GM18508 (cell line): ENCODE data around the gene VPS37B.
"Not testable (repeated sequence)": the region's sequence is repeated elsewhere in the genome, so short reads cannot be mapped to it uniquely, and the experiment has no call there.

ENCODE experiments used
- ATAC-seq: cut with Tn5 transposase; IDR thresholded peaks from one replicate; pipeline ENCODE4 v1.9.1; 2021; ENCODE audit warnings: moderate number of reproducible peaks; ENCODE audit not compliant: insufficient read depth, unreplicated experiment

VPS37B gene

GRCh38 chr12:122895704-122896636 is at the start of gene VPS37B:
VPS37B (minus strand) TSS chr12:122896124; CDS start chr12:122896062, 62 bp downstream.
- ATAC-seq = no peak

- no peak for ATAC-seq
Observed at GRCh38 chr12:122944605-122945592, 49.0 kb upstream of the VPS37B start.

GRCh38 chr12:122943196-122943595 is 47.3 kb upstream of the VPS37B start:
- ATAC-seq = no peak

GRCh38 chr12:122942637-122943036 is 46.7 kb upstream of the VPS37B start:
- no peak for ATAC-seq

- ATAC-seq = not testable (repeated sequence)
Observed at GRCh38 chr12:122941351-122941750, 45.4 kb upstream of the VPS37B start.

- no peak for ATAC-seq
Observed at GRCh38 chr12:122939125-122939524, 43.2 kb upstream of the VPS37B start.

- no peak for ATAC-seq
Observed at GRCh38 chr12:122937622-122938091, 41.7 kb upstream of the VPS37B start.

GRCh38 chr12:122935318-122935717 is 39.4 kb upstream of the VPS37B start:
- ATAC-seq = no peak

GRCh38 chr12:122934722-122935121 is 38.8 kb upstream of the VPS37B start:
- no peak for ATAC-seq

GRCh38 chr12:122932207-122932606 is 36.3 kb upstream of the VPS37B start:
- ATAC-seq = no peak

- ATAC-seq = no peak
Observed at GRCh38 chr12:122929812-122930211, 33.9 kb upstream of the VPS37B start.

GRCh38 chr12:122929148-122929538 is 33.2 kb upstream of the VPS37B start:
- ATAC-seq = no peak

- ATAC-seq = no peak
Observed at GRCh38 chr12:122928404-122929147, 32.7 kb upstream of the VPS37B start.

- no peak for ATAC-seq
Observed at GRCh38 chr12:122927756-122928403, 32.0 kb upstream of the VPS37B start.

GRCh38 chr12:122921917-122922316 is 26.0 kb upstream of the VPS37B start:
- ATAC-seq = no peak

GRCh38 chr12:122920687-122921086 is 24.8 kb upstream of the VPS37B start:
- ATAC-seq = no peak

GRCh38 chr12:122918827-122919226 is 22.9 kb upstream of the VPS37B start:
- no peak for ATAC-seq

- no peak for ATAC-seq
Observed at GRCh38 chr12:122917507-122918121, 21.7 kb upstream of the VPS37B start.
